ENCODE measurements around the gene TRIM24.

TRIM24 gene

DNA sequence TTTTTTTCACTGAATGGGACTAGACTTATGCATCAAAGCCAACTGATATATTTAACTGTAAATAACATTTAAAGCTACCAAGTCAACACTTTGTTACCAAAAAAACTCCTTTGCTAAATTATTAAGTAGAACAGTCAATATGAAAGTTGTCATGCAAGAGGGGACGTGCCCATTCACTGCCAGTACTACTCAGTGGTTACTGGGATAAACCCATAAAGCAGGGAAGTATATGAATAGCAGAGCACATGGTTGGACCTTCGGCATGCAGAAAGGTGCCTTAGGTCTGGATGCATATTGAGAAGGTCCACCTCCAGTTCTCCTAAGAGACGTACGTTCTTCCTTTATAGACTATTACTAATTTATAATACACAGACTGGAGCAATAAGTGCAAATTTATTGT, 121.0 kb downstream of the TRIM24 start:
- FAIRE-seq, result no peak
- DNase-seq (ENCODE audit: insufficient read length, low spot score), result no peak
- no peak for TF ChIP-seq POLR2A (IDR thresholded peaks at IDR 0.05; ENCODE audit: low read depth, low read length)
- TF ChIP-seq POU2F2 (IDR thresholded peaks at IDR 0.05; ENCODE audit: low read depth, low read length), result no peak
- no peak for TF ChIP-seq SPI1 (IDR thresholded peaks at IDR 0.05; ENCODE audit: low read depth, low read length)
- TF ChIP-seq TAF1 (IDR thresholded peaks at IDR 0.05; ENCODE audit: low read depth, low read length), result no peak
- no peak for TF ChIP-seq POLR2AphosphoS5 (IDR thresholded peaks at IDR 0.05; ENCODE audit: low read depth, low read length)
- TF ChIP-seq PAX5 (IDR thresholded peaks at IDR 0.05; ENCODE audit: insufficient read depth, low read length, severe bottlenecking), result no peak

DNA sequence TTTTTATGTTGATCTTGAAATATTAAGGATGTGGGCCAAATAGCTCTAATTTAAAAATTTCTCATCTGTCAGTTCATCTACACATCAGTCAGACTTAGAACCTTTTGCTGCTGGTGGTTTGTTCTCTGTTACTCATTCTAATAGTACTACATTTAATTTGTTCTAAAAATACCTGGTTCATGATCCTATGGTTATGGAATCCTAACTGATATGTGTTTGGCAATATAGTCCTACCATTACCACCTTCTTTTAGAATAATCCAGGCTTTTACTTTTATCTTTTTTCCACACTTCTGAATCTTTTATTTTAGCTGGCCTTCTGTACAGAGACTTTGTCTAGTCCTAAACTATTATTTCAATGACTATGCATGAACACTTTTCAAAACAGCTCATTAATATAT, 124.2 kb downstream of the TRIM24 start:
- DNase-seq (ENCODE audit: insufficient read length, low spot score) (no peak), FAIRE-seq (no peak)
- TF ChIP-seq POU2F2 (IDR thresholded peaks at IDR 0.05; ENCODE audit: low read depth, low read length), result no peak
- TF ChIP-seq POLR2A (IDR thresholded peaks at IDR 0.05; ENCODE audit: low read depth, low read length), result no peak
- no peak for TF ChIP-seq PAX5 (IDR thresholded peaks at IDR 0.05; ENCODE audit: insufficient read depth, low read length, severe bottlenecking)
- TF ChIP-seq TAF1 (IDR thresholded peaks at IDR 0.05; ENCODE audit: low read depth, low read length), result no peak
- TF ChIP-seq SPI1 (IDR thresholded peaks at IDR 0.05; ENCODE audit: low read depth, low read length), result no peak
- no peak for TF ChIP-seq POLR2AphosphoS5 (IDR thresholded peaks at IDR 0.05; ENCODE audit: low read depth, low read length)

DNA sequence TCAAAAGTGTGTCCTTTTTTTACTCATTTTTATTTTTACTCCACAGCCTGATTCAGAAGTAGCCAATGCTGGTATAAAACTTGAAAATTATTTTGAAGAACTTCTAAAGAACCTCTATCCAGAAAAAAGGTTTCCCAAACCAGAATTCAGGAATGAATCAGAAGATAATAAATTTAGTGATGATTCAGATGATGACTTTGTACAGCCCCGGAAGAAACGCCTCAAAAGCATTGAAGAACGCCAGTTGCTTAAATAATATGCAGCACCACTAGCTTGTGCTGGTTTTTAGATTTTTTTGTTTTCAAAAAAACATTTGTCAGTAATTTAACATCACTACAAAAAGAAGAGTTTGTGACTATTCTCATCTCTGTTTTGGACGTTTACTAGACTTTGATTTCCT, 124.6 kb downstream of the TRIM24 start:
- no peak for DNase-seq (ENCODE audit: insufficient read length, low spot score)

DNA sequence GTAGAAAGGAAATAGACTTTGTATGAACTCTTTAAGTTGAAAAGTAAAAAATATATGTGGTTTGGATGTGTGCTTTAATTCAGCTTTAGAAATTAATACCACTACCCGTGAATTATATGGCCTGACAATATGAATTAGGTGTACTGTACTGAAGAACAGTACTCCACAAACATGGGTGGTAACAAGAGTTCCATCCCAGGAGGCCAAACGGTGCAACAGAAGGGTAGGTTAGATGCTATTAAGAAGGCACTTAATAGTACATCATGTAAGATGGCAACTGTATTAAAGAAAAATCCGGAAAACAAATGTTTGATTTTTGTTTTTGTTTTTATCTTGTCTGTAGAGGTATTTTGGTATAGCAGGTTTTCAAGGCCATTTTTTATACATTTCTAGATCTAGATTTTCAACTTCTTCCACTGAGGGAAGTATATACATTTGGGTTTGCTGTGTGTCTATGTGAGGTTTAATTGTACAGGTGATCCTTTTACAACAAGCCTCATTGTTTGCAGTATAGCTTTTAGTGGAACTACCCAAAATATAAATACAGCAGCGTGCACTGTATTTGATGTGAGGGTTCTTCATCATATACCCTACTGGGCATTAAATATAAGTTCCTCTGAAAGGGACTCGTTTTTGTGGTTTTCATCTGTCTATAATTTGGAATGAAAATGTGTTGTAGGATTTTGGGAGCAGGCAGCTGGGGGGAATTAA, 125.4 kb downstream of the TRIM24 start:
- TF ChIP-seq POU2F2 (IDR thresholded peaks at IDR 0.05; ENCODE audit: low read depth, low read length) (no peak), TAF1 (IDR thresholded peaks at IDR 0.05; ENCODE audit: low read depth, low read length) (no peak), PAX5 (IDR thresholded peaks at IDR 0.05; ENCODE audit: insufficient read depth, low read length, severe bottlenecking) (no peak), POLR2A (IDR thresholded peaks at IDR 0.05; ENCODE audit: low read depth, low read length) (no peak), POLR2AphosphoS5 (IDR thresholded peaks at IDR 0.05; ENCODE audit: low read depth, low read length) (no peak), SPI1 (IDR thresholded peaks at IDR 0.05; ENCODE audit: low read depth, low read length) (no peak)
- no peak for FAIRE-seq

More for the DNA sequence above, 124.6 kb downstream of the TRIM24 start:
- FAIRE-seq, result no peak
- TF ChIP-seq POLR2A (IDR thresholded peaks at IDR 0.05; ENCODE audit: low read depth, low read length), result no peak
- TF ChIP-seq SPI1 (IDR thresholded peaks at IDR 0.05; ENCODE audit: low read depth, low read length), result no peak
- TF ChIP-seq TAF1 (IDR thresholded peaks at IDR 0.05; ENCODE audit: low read depth, low read length), result no peak
- TF ChIP-seq POU2F2 (IDR thresholded peaks at IDR 0.05; ENCODE audit: low read depth, low read length), result no peak
- TF ChIP-seq POLR2AphosphoS5 (IDR thresholded peaks at IDR 0.05; ENCODE audit: low read depth, low read length), result no peak
- no peak for TF ChIP-seq PAX5 (IDR thresholded peaks at IDR 0.05; ENCODE audit: insufficient read depth, low read length, severe bottlenecking)

DNA sequence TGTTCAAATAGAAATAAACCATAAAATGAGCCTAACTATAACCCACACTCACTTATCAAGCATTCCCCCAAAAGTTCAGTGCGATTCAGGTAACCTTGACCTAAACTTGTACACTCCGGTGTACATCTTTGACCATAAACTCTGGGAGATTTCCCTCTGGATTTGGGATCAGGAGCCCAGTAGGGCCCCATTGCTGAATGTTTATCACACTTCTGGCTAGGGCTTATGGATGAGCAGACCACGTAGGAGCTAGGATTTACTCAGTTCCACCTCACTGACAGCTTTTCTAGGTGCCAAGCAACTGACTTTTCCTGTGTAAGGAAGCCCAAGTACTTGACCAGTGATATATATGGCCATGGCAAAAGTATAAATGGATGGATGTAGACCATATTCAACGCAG, 127.4 kb downstream of the TRIM24 start:
- FAIRE-seq (no peak), DNase-seq (ENCODE audit: insufficient read length, low spot score) (no peak)
- TF ChIP-seq SPI1 (IDR thresholded peaks at IDR 0.05; ENCODE audit: low read depth, low read length), result no peak
- TF ChIP-seq TAF1 (IDR thresholded peaks at IDR 0.05; ENCODE audit: low read depth, low read length), result no peak
- TF ChIP-seq POLR2AphosphoS5 (IDR thresholded peaks at IDR 0.05; ENCODE audit: low read depth, low read length), result no peak
- no peak for TF ChIP-seq PAX5 (IDR thresholded peaks at IDR 0.05; ENCODE audit: insufficient read depth, low read length, severe bottlenecking)
- no peak for TF ChIP-seq POLR2A (IDR thresholded peaks at IDR 0.05; ENCODE audit: low read depth, low read length)
- TF ChIP-seq POU2F2 (IDR thresholded peaks at IDR 0.05; ENCODE audit: low read depth, low read length), result no peak

More for the DNA sequence above, 125.4 kb downstream of the TRIM24 start:
- no peak for DNase-seq (ENCODE audit: insufficient read length, low spot score)

DNA sequence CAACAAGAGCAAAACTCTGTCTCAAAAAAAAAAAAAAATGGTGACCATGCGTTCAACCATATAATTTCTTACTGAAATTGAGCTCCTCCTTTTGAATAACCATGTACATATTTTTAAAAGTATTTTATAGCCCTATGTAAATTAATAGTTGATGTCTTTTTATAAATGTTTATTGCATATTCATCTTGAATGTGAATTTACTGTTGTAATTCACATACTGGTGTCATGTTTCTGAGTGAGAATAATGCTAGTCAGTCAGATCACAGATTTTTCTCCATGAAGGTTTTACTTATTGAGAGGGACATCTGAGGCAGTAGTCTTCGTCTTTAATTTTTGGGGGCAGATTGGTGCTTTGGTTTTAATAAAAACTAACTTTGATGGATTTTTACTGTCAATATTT, 128.9 kb downstream of the TRIM24 start:
- FAIRE-seq, result no peak
- TF ChIP-seq POLR2A (IDR thresholded peaks at IDR 0.05; ENCODE audit: low read depth, low read length), result no peak
- DNase-seq (ENCODE audit: insufficient read length, low spot score), result no peak

DNA sequence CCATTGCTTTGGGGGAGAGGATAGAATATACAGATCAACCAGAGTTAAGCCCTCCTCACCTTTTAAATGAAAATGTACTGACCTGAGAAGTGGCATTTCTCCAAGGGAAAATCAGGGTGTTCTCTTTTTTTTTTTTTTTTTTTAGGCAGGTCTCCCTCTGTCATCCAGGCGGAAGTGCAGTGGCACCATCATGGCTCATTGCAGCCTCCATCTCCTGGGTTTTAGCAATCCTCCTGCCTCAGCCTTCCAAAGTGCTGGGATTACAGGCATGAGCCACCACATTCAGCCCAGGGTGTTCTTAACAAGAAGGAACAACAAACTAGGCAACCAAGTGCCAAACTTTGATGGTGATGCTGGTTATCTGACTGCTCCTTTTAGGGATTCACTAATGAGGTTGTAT, 130.1 kb downstream of the TRIM24 start:
- FAIRE-seq (no peak), DNase-seq (ENCODE audit: insufficient read length, low spot score) (no peak)
- no peak for TF ChIP-seq POLR2A (IDR thresholded peaks at IDR 0.05; ENCODE audit: low read depth, low read length)
- TF ChIP-seq PAX5 (IDR thresholded peaks at IDR 0.05; ENCODE audit: insufficient read depth, low read length, severe bottlenecking), result no peak
- TF ChIP-seq TAF1 (IDR thresholded peaks at IDR 0.05; ENCODE audit: low read depth, low read length), result no peak
- TF ChIP-seq POLR2AphosphoS5 (IDR thresholded peaks at IDR 0.05; ENCODE audit: low read depth, low read length), result no peak
- TF ChIP-seq SPI1 (IDR thresholded peaks at IDR 0.05; ENCODE audit: low read depth, low read length), result no peak
- no peak for TF ChIP-seq POU2F2 (IDR thresholded peaks at IDR 0.05; ENCODE audit: low read depth, low read length)

DNA sequence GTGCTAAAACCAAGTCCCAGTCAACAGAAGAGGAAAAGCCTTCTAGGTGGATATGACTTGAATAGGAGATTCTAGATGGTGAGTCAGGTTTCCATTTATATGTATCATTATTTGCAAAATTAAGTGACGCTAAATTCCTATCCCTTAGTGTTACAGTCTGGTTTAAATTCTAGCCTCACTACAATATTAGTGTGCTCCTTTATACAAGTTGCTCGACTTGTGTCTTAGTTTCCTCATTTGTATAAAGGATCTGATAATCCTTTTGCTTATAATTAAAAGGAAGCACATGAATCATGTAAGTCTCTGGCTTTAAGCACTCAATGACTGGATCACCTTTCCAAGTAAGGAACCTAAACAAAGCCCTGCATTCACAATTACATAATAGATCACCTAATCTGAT, 135.4 kb downstream of the TRIM24 start:
- TF ChIP-seq SPI1 (IDR thresholded peaks at IDR 0.05; ENCODE audit: low read depth, low read length), result no peak
- TF ChIP-seq PAX5 (IDR thresholded peaks at IDR 0.05; ENCODE audit: insufficient read depth, low read length, severe bottlenecking), result no peak
- no peak for TF ChIP-seq POLR2AphosphoS5 (IDR thresholded peaks at IDR 0.05; ENCODE audit: low read depth, low read length)
- no peak for TF ChIP-seq POLR2A (IDR thresholded peaks at IDR 0.05; ENCODE audit: low read depth, low read length)
- TF ChIP-seq POU2F2 (IDR thresholded peaks at IDR 0.05; ENCODE audit: low read depth, low read length), result no peak
- TF ChIP-seq TAF1 (IDR thresholded peaks at IDR 0.05; ENCODE audit: low read depth, low read length), result no peak
- FAIRE-seq (no peak), DNase-seq (ENCODE audit: insufficient read length, low spot score) (no peak)

DNA sequence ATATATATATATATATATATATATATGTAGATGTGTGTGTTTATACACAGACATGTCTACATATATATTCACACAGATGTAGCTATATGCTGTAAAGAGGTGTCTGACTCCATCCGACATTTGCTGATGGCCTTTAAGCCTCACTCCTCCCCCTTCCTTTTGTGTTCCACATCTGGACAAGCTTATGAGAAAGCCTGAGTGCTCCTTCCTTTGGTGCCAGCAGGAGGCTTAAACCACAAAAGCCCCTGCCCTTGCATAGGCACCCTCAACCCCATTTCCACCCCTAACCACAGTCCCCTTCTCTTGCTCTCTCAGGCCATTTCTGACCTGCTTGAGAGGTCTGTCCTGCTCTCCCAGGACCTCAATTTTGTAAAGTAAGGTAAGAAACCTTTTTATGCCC, 142.4 kb downstream of the TRIM24 start:
- FAIRE-seq (no peak), DNase-seq (ENCODE audit: insufficient read length, low spot score) (no peak)
- TF ChIP-seq POLR2AphosphoS5 (IDR thresholded peaks at IDR 0.05; ENCODE audit: low read depth, low read length) (no peak), POU2F2 (IDR thresholded peaks at IDR 0.05; ENCODE audit: low read depth, low read length) (no peak), TAF1 (IDR thresholded peaks at IDR 0.05; ENCODE audit: low read depth, low read length) (no peak), POLR2A (IDR thresholded peaks at IDR 0.05; ENCODE audit: low read depth, low read length) (no peak), PAX5 (IDR thresholded peaks at IDR 0.05; ENCODE audit: insufficient read depth, low read length, severe bottlenecking) (no peak), SPI1 (IDR thresholded peaks at IDR 0.05; ENCODE audit: low read depth, low read length) (no peak)
